Ovary (tissue), 9 donors: ENCODE data around the gene TNFRSF18. TPM values are rescaled to one million over a fixed set of nuclear protein-coding genes. Genes with fewer than 3 reads are reported as not detected.

ENCODE experiments used
- DNase-seq, 5 donors: peaks; one replicate each; pipeline ENCODE4 v3.0.0-alpha.2; 2019 to 2020
- H3K27ac ChIP-seq, 2 donors: fragments of 200-600 bp; one replicate each; pipeline versions ENCODE4 v1.5.1 to v1.8.0; 2019 to 2022
- H3K27me3 ChIP-seq: fragments of 200-600 bp; one replicate; pipeline ENCODE4 v1.8.0; 2022
- H3K36me3 ChIP-seq: fragments of 200-600 bp; sonication (generic); one replicate; pipeline ENCODE4 v1.5.1; 2019
- H3K4me1 ChIP-seq: one replicate; pipeline ENCODE4 v1.8.1; 2013; ENCODE audit warnings: mild to moderate bottlenecking, moderate library complexity; ENCODE audit not compliant: insufficient read depth
- H3K4me3 ChIP-seq: fragments of 200-600 bp; sonication (generic); one replicate; pipeline ENCODE4 v1.5.1; 2017
- H3K9me3 ChIP-seq, 2 donors: fragments of 200-600 bp in 1 of 2; sonication (generic) in 1 of 2; one replicate each; pipeline versions ENCODE4 v1.5.1 to v1.8.1; 2013 to 2019; ENCODE audit warnings: mild to moderate bottlenecking in 1 of 2, moderate library complexity in 1 of 2
- EP300 ChIP-seq: sonication (generic); formaldehyde crosslinking; IDR thresholded peaks from one replicate; pipeline ENCODE4 v1.6.1; 2017; ENCODE audit warnings: antibody characterized with exemption
- POLR2A ChIP-seq: fragments of 450-650 bp; IDR thresholded peaks from one replicate; pipeline ENCODE4 v1.6.1; 2017; ENCODE audit warnings: antibody characterized with exemption, mild to moderate bottlenecking, moderate library complexity
- WGBS, 3 donors: extraction: QIAGEN DNeasy Blood & Tissue Kit in 1 of 3; methylation state at CpG; one replicate each; pipeline versions ENCODE4 v1.1.5 to v1.1.7; 2013 to 2017; 5-methylcytosine and 5-hydroxymethylcytosine counted together
- intact Hi-C, 4 donors: fragments of 100-400 bp; cut with DNase I; formaldehyde crosslinking; loops; one replicate each; pipeline versions ENCODE4 v1.11.0 to v1.15.1; 2022 to 2023
- polyA plus RNA-seq, 2 donors: library from polyadenylated mRNA; stranded (reverse); fragments of 200-250 nt in 1 of 2; fragments of 350-450 nt in 1 of 2; fragmentation: Illumina TruSeq in 1 of 2; extraction: RNeasy Lipid Tissue Mini Kit (QIAGEN cat#74804) in 1 of 2; gene quantifications; one replicate each; pipeline ENCODE4 v1.2.3, GENCODE V29; 2013 to 2014
- total RNA-seq, 7 donors: library from RNA; depleted of rRNA in 2 of 7; stranded (reverse); fragments of >200 nt in 2 of 7; fragmentation: NEBNext Ultra II Directional in 3 of 7; extraction: Animal tissue kit (Norgen Biotek cat#: 25700) in 3 of 7; gene quantifications; one replicate each; pipeline versions ENCODE4 v1.1.0 to v1.2.4, GENCODE V29; 2016 to 2023
- TF ChIP-seq, protein P1 (sequence below), 3 donors: fragments of 450-650 bp in 2 of 3; fragments of 200-600 bp in 1 of 3; IDR thresholded peaks; one replicate each; pipeline versions ENCODE4 v1.5.1 to v1.8.0; 2016 to 2022; ENCODE audit warnings: antibody characterized with exemption in 3 of 3, mild to moderate bottlenecking in 1 of 3
- donor health status: DM: no; HTN: no; CAD: no; lungs with moderate emphysema.
- donor health status: DM: no; HTN: no; CAD: no.
- donor health status: Bipolar disorder and iron deficiency.
- donor health status: DM: yes; HTN: yes; CAD: no.
- donor health status: DM: no; HTN: no; CAD: no.
- donor health status: DM: yes; HTN: yes; CAD: no.

TNFRSF18 gene
- total and polyA plus RNA-seq, 9 donors = 0.10 to 1.4 (median 0.32) TPM; not detected in 5

DNA sequence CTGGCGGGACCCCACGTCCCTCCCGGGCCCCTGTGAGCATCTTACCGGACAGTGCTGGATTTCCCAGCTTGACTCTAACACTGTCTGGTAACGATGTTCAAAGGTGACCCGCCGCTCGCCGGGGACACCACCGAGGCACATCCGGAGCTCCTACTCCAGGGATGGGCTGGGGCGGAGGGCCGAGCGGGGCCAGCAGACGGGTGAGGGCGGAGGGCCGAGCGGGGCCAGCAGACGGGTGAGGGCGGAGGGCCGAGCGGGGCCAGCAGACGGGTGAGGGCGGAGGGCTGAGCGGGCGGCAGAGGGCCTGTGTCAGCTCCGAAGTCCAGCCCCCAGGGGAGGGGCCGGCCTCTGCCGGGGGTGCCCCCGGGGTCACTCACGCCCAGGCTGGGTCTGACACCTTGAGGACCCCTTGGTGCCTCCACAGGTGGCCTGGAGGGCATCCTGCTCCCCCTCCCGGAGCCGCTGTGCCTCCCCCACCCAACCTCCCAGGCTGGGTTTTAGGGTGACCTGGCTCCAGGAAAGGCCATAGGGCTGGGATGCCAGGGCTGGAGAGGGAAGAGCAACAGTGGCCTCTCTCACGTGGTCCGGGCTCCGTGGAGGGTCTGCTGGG, 38.4 kb downstream of the TNFRSF18 start:
- Histone ChIP-seq H3K27ac (no peak overlapping the region), H3K36me3 (no peaks in the 10 kb centered on the region), H3K9me3 (no peaks in the 10 kb centered on the region), H3K4me1 (no peaks in the 10 kb centered on the region), H3K4me3 (no peak overlapping the region), H3K27me3 (no peaks in the 10 kb centered on the region)
- TF ChIP-seq POLR2A (no peak), EP300 (no peak)
- TF ChIP-seq, protein P1, sequence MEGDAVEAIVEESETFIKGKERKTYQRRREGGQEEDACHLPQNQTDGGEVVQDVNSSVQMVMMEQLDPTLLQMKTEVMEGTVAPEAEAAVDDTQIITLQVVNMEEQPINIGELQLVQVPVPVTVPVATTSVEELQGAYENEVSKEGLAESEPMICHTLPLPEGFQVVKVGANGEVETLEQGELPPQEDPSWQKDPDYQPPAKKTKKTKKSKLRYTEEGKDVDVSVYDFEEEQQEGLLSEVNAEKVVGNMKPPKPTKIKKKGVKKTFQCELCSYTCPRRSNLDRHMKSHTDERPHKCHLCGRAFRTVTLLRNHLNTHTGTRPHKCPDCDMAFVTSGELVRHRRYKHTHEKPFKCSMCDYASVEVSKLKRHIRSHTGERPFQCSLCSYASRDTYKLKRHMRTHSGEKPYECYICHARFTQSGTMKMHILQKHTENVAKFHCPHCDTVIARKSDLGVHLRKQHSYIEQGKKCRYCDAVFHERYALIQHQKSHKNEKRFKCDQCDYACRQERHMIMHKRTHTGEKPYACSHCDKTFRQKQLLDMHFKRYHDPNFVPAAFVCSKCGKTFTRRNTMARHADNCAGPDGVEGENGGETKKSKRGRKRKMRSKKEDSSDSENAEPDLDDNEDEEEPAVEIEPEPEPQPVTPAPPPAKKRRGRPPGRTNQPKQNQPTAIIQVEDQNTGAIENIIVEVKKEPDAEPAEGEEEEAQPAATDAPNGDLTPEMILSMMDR (IDR thresholded peaks at IDR 0.05) = no peak
- WGBS, 3 donors = 70 to 72% (median 72%) methylated on average over 36 of the region's 36 CpGs
- no peak for DNase-seq
- intact Hi-C loops = no loop called here

DNA sequence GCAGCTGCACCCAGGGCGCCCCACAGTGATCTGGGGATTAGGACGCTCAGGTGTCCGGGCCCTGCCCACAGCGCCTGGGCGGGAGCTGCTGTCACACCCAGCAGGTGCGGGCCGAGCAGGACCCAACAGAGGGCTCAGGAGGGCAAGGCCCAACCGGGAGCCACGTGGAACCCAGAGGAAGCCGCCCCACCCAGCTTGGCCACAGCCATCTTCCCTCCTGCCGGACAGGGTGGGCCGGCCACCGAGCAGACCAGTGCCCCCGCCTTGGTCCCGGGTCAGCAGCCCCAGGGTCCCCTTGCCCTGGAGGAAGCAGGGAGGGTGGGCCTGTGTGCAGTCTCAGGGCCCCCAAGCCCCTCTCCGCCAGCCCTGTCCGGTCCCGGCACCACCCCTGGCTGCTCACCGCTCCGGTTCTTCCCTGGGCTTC, 39.0 kb downstream of the TNFRSF18 start:
- H3K4me3 ChIP-seq = no peak overlapping the region
- H3K27ac ChIP-seq = no peak overlapping the region
- intact Hi-C loops = no loop called here
- TF ChIP-seq EP300 (no peak), POLR2A (no peak)
- TF ChIP-seq, protein P1 (IDR thresholded peaks at IDR 0.05) = no peak
- 62 to 72% (median 65%) methylated on average over 19 to 20 of the region's 20 CpGs for WGBS, 3 donors
- no peaks in the 10 kb centered on the region for H3K27me3 ChIP-seq
- DNase-seq = no peak
- no peaks in the 10 kb centered on the region for H3K9me3 ChIP-seq
- H3K36me3 ChIP-seq = no peaks in the 10 kb centered on the region
- no peaks in the 10 kb centered on the region for H3K4me1 ChIP-seq

DNA sequence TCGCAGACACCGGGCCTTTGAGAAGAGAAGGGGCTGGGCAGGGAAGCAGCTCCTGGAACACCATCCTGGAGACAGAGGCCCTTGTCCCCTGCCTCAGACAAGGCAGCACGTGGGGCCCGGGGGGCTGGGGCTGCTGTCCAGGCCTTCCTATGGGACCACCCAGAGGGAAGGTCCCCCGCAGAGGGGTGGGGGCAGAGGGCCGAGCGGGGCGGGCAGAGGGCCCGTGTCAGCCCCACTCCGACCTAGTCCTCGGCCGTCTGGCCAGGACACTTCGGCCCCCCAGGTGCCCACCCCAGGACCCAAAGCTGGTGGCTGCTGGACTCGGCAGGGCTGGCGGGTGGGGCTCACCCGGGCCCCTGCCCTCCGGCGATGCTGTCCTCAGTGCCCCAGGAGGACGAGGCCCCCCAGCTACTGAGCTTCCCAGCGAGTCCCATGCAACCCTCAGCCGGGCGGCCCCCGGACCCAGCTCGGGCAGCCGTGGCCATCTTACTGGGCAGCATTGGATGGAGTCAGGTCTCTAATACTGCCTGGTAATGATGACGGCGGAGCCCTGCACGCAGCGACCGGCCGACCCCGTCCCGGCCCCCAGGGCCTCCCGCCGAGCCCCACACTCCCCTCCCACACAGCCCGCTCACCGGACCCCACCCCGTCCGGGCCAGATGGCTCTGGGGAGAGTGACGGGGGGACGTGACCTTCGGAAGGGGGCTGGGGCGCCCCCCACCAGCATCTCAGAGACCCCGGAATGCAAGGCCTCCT, 39.6 kb downstream of the TNFRSF18 start:
- no peaks in the 10 kb centered on the region for H3K36me3 ChIP-seq
- TF ChIP-seq, protein P1 (IDR thresholded peaks at IDR 0.05) = no peak
- TF ChIP-seq POLR2A (no peak), EP300 (no peak)
- no peaks in the 10 kb centered on the region for H3K4me1 ChIP-seq
- no peaks in the 10 kb centered on the region for H3K9me3 ChIP-seq
- WGBS, 3 donors = 34 to 62% (median 38%) methylated on average over 35 to 44 of the region's 44 CpGs
- no peak for DNase-seq
- no peak overlapping the region for H3K27ac ChIP-seq
- no peak overlapping the region for H3K4me3 ChIP-seq
- intact Hi-C loops = no loop called here
- H3K27me3 ChIP-seq = no peaks in the 10 kb centered on the region

DNA sequence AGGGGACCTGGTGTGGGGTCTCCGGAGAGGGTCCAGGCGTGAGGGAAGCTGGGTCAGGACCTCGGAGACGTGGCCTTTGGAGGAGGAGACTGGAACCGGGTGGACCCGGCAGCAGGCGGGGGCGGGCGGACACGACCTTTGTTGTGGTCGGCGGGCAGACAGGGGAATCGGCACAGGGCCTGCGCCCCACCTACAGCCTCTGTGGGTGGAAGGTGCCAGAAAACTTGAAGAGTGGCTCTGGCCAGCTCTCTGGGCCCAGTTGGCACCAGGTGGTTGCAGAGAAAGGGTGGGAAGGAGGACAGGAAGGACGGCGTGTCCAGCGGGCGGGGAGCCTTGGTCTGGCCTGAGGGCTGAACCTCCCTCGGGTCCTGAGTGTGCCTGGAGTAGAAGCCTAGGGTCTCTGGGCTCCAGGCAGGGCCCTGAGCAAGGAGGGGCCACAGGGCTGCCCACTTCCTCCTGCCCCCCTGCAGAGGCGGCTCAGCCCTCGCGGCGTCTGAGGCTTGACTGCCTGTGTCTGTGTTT, 40.4 kb downstream of the TNFRSF18 start:
- no peak for DNase-seq
- intact Hi-C loops = no loop called here
- TF ChIP-seq, protein P1 (IDR thresholded peaks at IDR 0.05) = no peak
- TF ChIP-seq POLR2A (no peak), EP300 (no peak)
- H3K4me1 ChIP-seq = no peaks in the 10 kb centered on the region
- H3K36me3 ChIP-seq = no peaks in the 10 kb centered on the region
- WGBS, 3 donors = 52 to 58% (median 55%) methylated on average over 23 of the region's 23 CpGs
- H3K27me3 ChIP-seq = no peaks in the 10 kb centered on the region
- no peak overlapping the region for H3K27ac ChIP-seq
- H3K9me3 ChIP-seq = no peaks in the 10 kb centered on the region
- no peak overlapping the region for H3K4me3 ChIP-seq
